Smooth muscle cell (in vitro differentiated cells): ENCODE results near the gene NIPBL. TPM values are rescaled to one million over a fixed set of nuclear protein-coding genes. Genes with fewer than 3 reads are reported as not detected.

ENCODE experiments used
- DNase-seq: peaks from one replicate; lab custom pipeline; 2025; ENCODE audit not compliant: unreplicated experiment; lab: John Stamatoyannopoulos, UW
- H2AFZ ChIP-seq: fragments of 200-600 bp; sonication (generic); 2 replicates; pipeline ENCODE4 v1.6.0; 2016; ENCODE audit warnings: antibody characterized with exemption, low read depth, mild to moderate bottlenecking
- H3F3A ChIP-seq: fragments of 200-600 bp; sonication (generic); 2 replicates; pipeline ENCODE4 v1.6.0; 2017; ENCODE audit warnings: antibody characterized with exemption, low read depth
- H3K27ac ChIP-seq: fragments of 200-600 bp; sonication (generic); 2 replicates; pipeline ENCODE4 v1.5.1; 2016; ENCODE audit warnings: low read depth, mild to moderate bottlenecking
- H3K27me3 ChIP-seq: fragments of 200-600 bp; sonication (generic); 2 replicates; pipeline ENCODE4 v1.6.1; 2016; ENCODE audit warnings: low read depth, mild to moderate bottlenecking
- H3K36me3 ChIP-seq: fragments of 200-600 bp; sonication (generic); 2 replicates; pipeline ENCODE4 v1.5.1; 2016; ENCODE audit warnings: low read depth
- H3K4me1 ChIP-seq: fragments of 200-600 bp; sonication (generic); 2 replicates; pipeline ENCODE4 v1.5.1; 2016; ENCODE audit warnings: low read depth
- H3K4me2 ChIP-seq: fragments of 200-600 bp; sonication (generic); 2 replicates; pipeline ENCODE4 v1.6.0; 2016; ENCODE audit warnings: mild to moderate bottlenecking
- H3K4me3 ChIP-seq: fragments of 200-600 bp; sonication (generic); 2 replicates; pipeline ENCODE4 v1.5.1; 2016; ENCODE audit warnings: mild to moderate bottlenecking
- H3K79me2 ChIP-seq: fragments of 200-600 bp; sonication (generic); 2 replicates; pipeline ENCODE4 v1.6.0; 2016; ENCODE audit warnings: low read depth, mild to moderate bottlenecking
- H3K9ac ChIP-seq: fragments of 200-600 bp; sonication (generic); 2 replicates; pipeline ENCODE4 v1.6.0; 2016; ENCODE audit warnings: low read depth
- H3K9me3 ChIP-seq: fragments of 200-600 bp; sonication (generic); replicated peaks from 2 replicates; pipeline ENCODE4 v1.5.1; 2016; ENCODE audit warnings: low read depth
- H4K20me1 ChIP-seq: fragments of 200-600 bp; sonication (generic); 2 replicates; pipeline ENCODE4 v1.6.0; 2016; ENCODE audit warnings: low read depth
- CTCF ChIP-seq: fragments of 200-600 bp; sonication (generic); IDR thresholded peaks from 2 replicates; pipeline ENCODE4 v1.5.1; 2017; ENCODE audit warnings: borderline replicate concordance, mild to moderate bottlenecking, antibody characterized with exemption; ENCODE audit not compliant: insufficient read depth, poor library complexity, severe bottlenecking
- WGBS: methylation state at CpG from one replicate; pipeline ENCODE4 v1.1.7; 2016; ENCODE audit warnings: low lambda C conversion rate; 5-methylcytosine and 5-hydroxymethylcytosine counted together
- polyA plus RNA-seq: library from polyadenylated mRNA; unstranded; fragments of >200 nt; fragmentation: Nextera tagmentation; extraction: Ambion mirVana; gene quantifications from 2 replicates; pipeline ENCODE4 v1.2.1, GENCODE V29; 2016
- total RNA-seq: library from RNA; depleted of rRNA; stranded (reverse); fragments of >200 nt; gene quantifications from 2 replicates; pipeline ENCODE4 v1.2.3, GENCODE V29; 2014

Gene NIPBL
- total and polyA plus RNA-seq, 2 experiments from 2014 or later, result 14.7 to 46.3 TPM

GRCh38 chr5:37044120-37044519 is 167.6 kb downstream of the NIPBL start:
- TF ChIP-seq CTCF, result no peak
- WGBS, result 94% methylated on average over 4 of the region's 4 CpGs
- DNase-seq, result no peak
- Histone ChIP-seq H3K4me3 (no peak overlapping the region), H3K4me1 (no peaks in the 10 kb centered on the region), H3K79me2 (no peaks in the 10 kb centered on the region), H3K27me3 (no peaks in the 10 kb centered on the region), H3K9ac (no peak overlapping the region), H4K20me1 (no peaks in the 10 kb centered on the region), H2AFZ (no peak overlapping the region), H3F3A (no peaks in the 10 kb centered on the region), H3K36me3 (peaks cover 36% of the 10 kb centered on the region), H3K9me3 (no peaks in the 10 kb centered on the region), H3K4me2 (no peak overlapping the region), H3K27ac (no peak overlapping the region)

DNA sequence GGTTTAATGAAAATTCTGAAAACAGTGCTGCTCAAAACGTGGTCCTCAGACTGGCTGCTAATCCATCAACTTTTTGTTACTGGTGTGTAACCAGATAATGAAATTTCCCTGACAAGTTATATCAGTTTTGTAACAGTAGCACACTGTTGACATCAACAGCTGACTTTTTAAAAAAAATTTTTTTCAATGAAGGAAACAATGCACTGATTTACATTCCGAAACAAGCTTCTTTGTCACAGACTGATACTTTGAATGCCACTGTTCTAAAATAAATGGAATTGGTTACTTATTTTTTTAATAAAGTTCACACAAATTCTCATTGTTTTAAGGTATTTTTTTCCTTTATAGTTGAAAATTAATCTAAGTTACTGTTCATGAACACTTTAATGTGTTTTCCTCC is 169.1 kb downstream of the NIPBL start:
- no peak for TF ChIP-seq CTCF
- H2AFZ ChIP-seq, result no peak overlapping the region

DNA sequence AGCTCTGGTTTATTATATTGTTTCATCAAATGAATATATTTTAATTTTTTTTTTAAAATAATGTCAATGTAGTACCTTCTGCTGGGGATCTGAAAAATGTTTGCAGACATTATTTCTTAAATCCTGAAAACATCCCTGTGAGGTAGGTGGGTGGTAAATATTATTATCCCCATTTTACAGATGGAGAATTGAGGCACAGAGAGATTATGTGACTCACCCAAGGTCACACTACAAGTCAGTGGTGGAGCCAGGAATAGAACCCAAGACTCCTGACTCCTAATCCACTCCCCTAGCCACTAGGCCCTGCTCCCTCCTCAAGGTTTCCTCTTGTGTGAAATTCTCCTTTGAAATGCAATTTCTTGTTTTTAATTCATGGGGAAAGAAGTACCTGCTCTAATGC is 171.4 kb downstream of the NIPBL start:
- H3K9me3 ChIP-seq, result no peaks in the 10 kb centered on the region
- no peaks in the 10 kb centered on the region for H3F3A ChIP-seq
- TF ChIP-seq CTCF, result no peak
- H4K20me1 ChIP-seq, result no peaks in the 10 kb centered on the region
- no peaks in the 10 kb centered on the region for H3K4me1 ChIP-seq
- H2AFZ ChIP-seq, result no peak overlapping the region
- H3K4me3 ChIP-seq, result no peak overlapping the region
- H3K27me3 ChIP-seq, result no peaks in the 10 kb centered on the region
- H3K9ac ChIP-seq, result no peak overlapping the region
- H3K27ac ChIP-seq, result no peak overlapping the region
- no peak overlapping the region for H3K4me2 ChIP-seq
- H3K79me2 ChIP-seq, result no peaks in the 10 kb centered on the region
- DNase-seq, result no peak
- H3K36me3 ChIP-seq, result peaks cover 61% of the 10 kb centered on the region

More for the DNA sequence above, 169.1 kb downstream of the NIPBL start:
- Histone ChIP-seq H3F3A (no peaks in the 10 kb centered on the region), H4K20me1 (no peaks in the 10 kb centered on the region), H3K4me1 (no peaks in the 10 kb centered on the region), H3K27ac (no peak overlapping the region), H3K4me2 (no peak overlapping the region), H3K27me3 (no peaks in the 10 kb centered on the region), H3K79me2 (no peaks in the 10 kb centered on the region), H3K9ac (no peak overlapping the region), H3K4me3 (no peak overlapping the region), H3K9me3 (no peaks in the 10 kb centered on the region), H3K36me3 (peaks cover 44% of the 10 kb centered on the region)
- no peak for DNase-seq
- WGBS, result 100% methylated on average over 2 of the region's 2 CpGs

DNA sequence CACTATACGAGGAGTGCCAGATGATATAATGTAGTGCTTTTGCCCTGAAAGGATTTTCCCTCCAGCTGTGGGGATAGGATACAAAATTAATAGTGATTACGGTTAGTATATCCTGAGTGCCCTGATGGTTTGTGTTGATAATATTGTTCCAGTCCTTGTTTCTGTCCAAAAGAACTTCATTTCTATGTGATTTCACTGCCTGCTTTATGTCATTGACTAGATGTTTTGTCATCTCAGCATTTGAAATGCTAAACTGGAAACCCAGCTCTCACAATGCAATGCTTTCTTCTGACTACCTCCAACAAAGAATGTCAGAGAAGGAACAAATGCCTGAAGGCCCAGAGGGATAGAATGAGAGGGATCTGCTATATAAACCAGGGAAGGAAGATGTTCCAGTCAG is 177.8 kb downstream of the NIPBL start:
- H3K36me3 ChIP-seq, result peaks cover 42% of the 10 kb centered on the region
- no peaks in the 10 kb centered on the region for H3K4me1 ChIP-seq
- no peak for TF ChIP-seq CTCF
- H3K27me3 ChIP-seq, result no peaks in the 10 kb centered on the region
- no peak overlapping the region for H2AFZ ChIP-seq
- H3K9ac ChIP-seq, result no peak overlapping the region
- H3K4me3 ChIP-seq, result no peak overlapping the region
- WGBS, result 85% methylated on average over 2 of the region's 2 CpGs
- no peak for DNase-seq
- no peak overlapping the region for H3K4me2 ChIP-seq
- H3F3A ChIP-seq, result no peaks in the 10 kb centered on the region
- H4K20me1 ChIP-seq, result no peaks in the 10 kb centered on the region
- no peak overlapping the region for H3K27ac ChIP-seq
- H3K79me2 ChIP-seq, result no peaks in the 10 kb centered on the region
- no peaks in the 10 kb centered on the region for H3K9me3 ChIP-seq
